SIG-M5 (cell line): ENCODE results near the gene PTPRK.

Source experiments
- DNase-seq: peaks from one replicate; lab custom pipeline; 2025; lab: John Stamatoyannopoulos, UW

Gene PTPRK

GRCh38 chr6:128179876-128180438, 340.4 kb downstream of the PTPRK start:
- no peak for DNase-seq

- DNase-seq, result no peak
Observed at GRCh38 chr6:128174724-128175123, 345.7 kb downstream of the PTPRK start.

GRCh38 chr6:128172752-128173682, 347.4 kb downstream of the PTPRK start:
- no peak for DNase-seq

- no peak for DNase-seq
Observed at GRCh38 chr6:128172081-128172480, 348.3 kb downstream of the PTPRK start.

- DNase-seq, result no peak
Observed at GRCh38 chr6:128171182-128171581, 349.2 kb downstream of the PTPRK start.

- DNase-seq, result no peak
Observed at GRCh38 chr6:128168244-128168643, 352.2 kb downstream of the PTPRK start.

- no peak for DNase-seq
Observed at GRCh38 chr6:128167552-128167951, 352.8 kb downstream of the PTPRK start.

- DNase-seq, result no peak
Observed at GRCh38 chr6:128164254-128164653, 356.1 kb downstream of the PTPRK start.

- DNase-seq, result no peak
Observed at GRCh38 chr6:128162423-128162822, 358.0 kb downstream of the PTPRK start.

- DNase-seq, result no peak
Observed at GRCh38 chr6:128161839-128162238, 358.6 kb downstream of the PTPRK start.

- DNase-seq, result no peak
Observed at GRCh38 chr6:128161263-128161662, 359.1 kb downstream of the PTPRK start.

- no peak for DNase-seq
Observed at GRCh38 chr6:128158496-128158895, 361.9 kb downstream of the PTPRK start.

- no peak for DNase-seq
Observed at GRCh38 chr6:128156321-128157111, 363.9 kb downstream of the PTPRK start.

- DNase-seq, result no peak
Observed at GRCh38 chr6:128155826-128156225, 364.6 kb downstream of the PTPRK start.

- no peak for DNase-seq
Observed at GRCh38 chr6:128152551-128152950, 367.8 kb downstream of the PTPRK start.

- no peak for DNase-seq
Observed at GRCh38 chr6:128150376-128150775, 370.0 kb downstream of the PTPRK start.

- DNase-seq, result no peak
Observed at GRCh38 chr6:128149796-128150195, 370.6 kb downstream of the PTPRK start.

- DNase-seq, result no peak
Observed at GRCh38 chr6:128144320-128144719, 376.1 kb downstream of the PTPRK start.

- DNase-seq, result no peak
Observed at GRCh38 chr6:128141932-128142331, 378.5 kb downstream of the PTPRK start.

GRCh38 chr6:128139519-128139918, 380.9 kb downstream of the PTPRK start:
- DNase-seq, result no peak

- no peak for DNase-seq
Observed at GRCh38 chr6:128138694-128139093, 381.7 kb downstream of the PTPRK start.

- no peak for DNase-seq
Observed at GRCh38 chr6:128135325-128135724, 385.1 kb downstream of the PTPRK start.

GRCh38 chr6:128131566-128131965, 388.8 kb downstream of the PTPRK start:
- DNase-seq, result no peak
